HepG2 (cell line): ENCODE results near the gene SIGMAR1. TPM values are rescaled to one million over a fixed set of nuclear protein-coding genes. Genes with fewer than 3 reads are reported as not detected.

Experiments used
- ARNT2 ChIP-seq: sonication (generic); formaldehyde crosslinking; IDR thresholded peaks from 2 replicates; pipeline ENCODE4 v1.8.0; 2022; ENCODE audit warnings: mild to moderate bottlenecking, low read depth, missing genetic modification reagents, moderate library complexity
- ATRX ChIP-seq: sonication (generic); formaldehyde crosslinking; IDR thresholded peaks from 2 replicates; pipeline ENCODE4 v1.4.0; 2020; ENCODE audit warnings: missing genetic modification reagents, borderline replicate concordance
- CAMTA2 ChIP-seq: sonication (generic); formaldehyde crosslinking; IDR thresholded peaks from 2 replicates; pipeline ENCODE4 v1.4.0; 2020; ENCODE audit warnings: mild to moderate bottlenecking, missing genetic modification reagents, borderline replicate concordance
- CHD4 ChIP-seq: fragments of 200-600 bp; sonication (generic); IDR thresholded peaks from 2 replicates; pipeline ENCODE4 v1.7.0; 2017; ENCODE audit warnings: mild to moderate bottlenecking, low read length, borderline replicate concordance
- ELF4 ChIP-seq: sonication (generic); formaldehyde crosslinking; IDR thresholded peaks from 2 replicates; pipeline ENCODE4 v1.5.0; 2020; ENCODE audit warnings: missing genetic modification reagents, mild to moderate bottlenecking, moderate library complexity, borderline replicate concordance
- FIP1L1 ChIP-seq: fragments of 200-400 bp; formaldehyde crosslinking; IDR thresholded peaks from 2 replicates; pipeline ENCODE4 v1.6.1; 2018; ENCODE audit warnings: low read depth, mild to moderate bottlenecking, low read length, moderate library complexity, borderline replicate concordance; ENCODE audit not compliant: insufficient read depth
- GFI1 ChIP-seq: sonication (generic); formaldehyde crosslinking; IDR thresholded peaks from 2 replicates; pipeline ENCODE4 v1.5.0; 2020; ENCODE audit warnings: missing genetic modification reagents, mild to moderate bottlenecking, borderline replicate concordance
- KMT2A ChIP-seq: sonication (generic); formaldehyde crosslinking; IDR thresholded peaks from 2 replicates; pipeline ENCODE4 v1.4.0; 2020; ENCODE audit warnings: missing genetic modification reagents
- MAFK ChIP-seq, 2 experiments: IDR thresholded peaks in 1 of 2; conservative IDR thresholded peaks in 1 of 2; 2 replicates each; pipeline ENCODE4 v1.6.1; 2011; ENCODE audit warnings: improper control_type of control experiment in 2 of 2, low read length in 2 of 2
- NFYC ChIP-seq: IDR thresholded peaks from 2 replicates; pipeline ENCODE4 v1.6.1; 2016; ENCODE audit warnings: missing genetic modification reagents, missing compliant biosample characterization
- NR2F6 ChIP-seq, 2 experiments: IDR thresholded peaks; 2 replicates each; pipeline ENCODE4 v1.6.1; 2016; ENCODE audit warnings: antibody characterized with exemption in 1 of 2, mild to moderate bottlenecking in 1 of 2
- YEATS2 ChIP-seq: sonication (generic); formaldehyde crosslinking; IDR thresholded peaks from 2 replicates; pipeline ENCODE4 v1.4.0; 2020; ENCODE audit warnings: missing genetic modification reagents, borderline replicate concordance
- ZNF205 ChIP-seq: IDR thresholded peaks from 2 replicates; pipeline ENCODE4 v1.6.1; 2018; ENCODE audit warnings: missing biosample characterization, missing genetic modification reagents
- ZNF615 ChIP-seq: sonication (generic); formaldehyde crosslinking; IDR thresholded peaks from 2 replicates; pipeline ENCODE4 v1.5.0; 2020; ENCODE audit warnings: mild to moderate bottlenecking, missing genetic modification reagents, borderline replicate concordance
- ZSCAN20 ChIP-seq: sonication (generic); formaldehyde crosslinking; IDR thresholded peaks from 2 replicates; pipeline ENCODE4 v1.4.0; 2020; ENCODE audit warnings: missing genetic modification reagents, mild to moderate bottlenecking, borderline replicate concordance
- polyA plus RNA-seq, 8 experiments: library from polyadenylated mRNA; depleted of rRNA in 3 of 8; stranded (reverse) in 7 of 8; unstranded in 1 of 8; fragments of >200 nt; fragmentation: Illumina TruSeq in 4 of 8; extraction: Trizol in 4 of 8; gene quantifications; 2 replicates each; pipeline versions ENCODE4 v1.2.1 to v1.2.3, GENCODE V29; 2011 to 2016; ENCODE audit warnings: low read depth in 4 of 8, missing spikeins in 1 of 8, mixed read lengths in 1 of 8; ENCODE audit not compliant: insufficient read depth in 1 of 8
- total RNA-seq, 5 experiments: library from RNA; depleted of rRNA; stranded (reverse); fragments of >200 nt; fragmentation: Illumina TruSeq; extraction: Trizol; gene quantifications; 2 replicates each; pipeline ENCODE4 v1.2.3, GENCODE V29; 2016; ENCODE audit warnings: low read depth in 1 of 5
- TF ChIP-seq, protein P1 (sequence below): sonication (generic); formaldehyde crosslinking; IDR thresholded peaks from 2 replicates; pipeline ENCODE4 v1.4.0; 2020; ENCODE audit warnings: missing genetic modification reagents
- TF ChIP-seq, protein P2 (sequence below): sonication (generic); formaldehyde crosslinking; IDR thresholded peaks from 2 replicates; pipeline ENCODE4 v1.5.0; 2020; ENCODE audit warnings: missing genetic modification reagents
- TF ChIP-seq, protein P3 (sequence below): sonication (generic); formaldehyde crosslinking; IDR thresholded peaks from 2 replicates; pipeline ENCODE4 v1.8.1; 2023; ENCODE audit warnings: mild to moderate bottlenecking, missing genetic modification reagents
- TF ChIP-seq, protein P4 (sequence below): IDR thresholded peaks from 2 replicates; pipeline ENCODE4 v1.6.1; 2016
- TF ChIP-seq, protein P5 (sequence below): sonication (generic); formaldehyde crosslinking; IDR thresholded peaks from 2 replicates; pipeline ENCODE4 v1.5.0; 2020; ENCODE audit warnings: missing genetic modification reagents, mild to moderate bottlenecking, borderline replicate concordance
- TF ChIP-seq, protein P6 (sequence below): sonication (generic); formaldehyde crosslinking; IDR thresholded peaks from 2 replicates; pipeline ENCODE4 v1.4.0; 2020; ENCODE audit warnings: mild to moderate bottlenecking, missing genetic modification reagents

The SIGMAR1 gene
- total and polyA plus RNA-seq, 2 of the 13 experiments (the other 11 are each of a cell fraction or from before 2014, with no cell fraction given), result 38.9 to 60.8 TPM

DNA sequence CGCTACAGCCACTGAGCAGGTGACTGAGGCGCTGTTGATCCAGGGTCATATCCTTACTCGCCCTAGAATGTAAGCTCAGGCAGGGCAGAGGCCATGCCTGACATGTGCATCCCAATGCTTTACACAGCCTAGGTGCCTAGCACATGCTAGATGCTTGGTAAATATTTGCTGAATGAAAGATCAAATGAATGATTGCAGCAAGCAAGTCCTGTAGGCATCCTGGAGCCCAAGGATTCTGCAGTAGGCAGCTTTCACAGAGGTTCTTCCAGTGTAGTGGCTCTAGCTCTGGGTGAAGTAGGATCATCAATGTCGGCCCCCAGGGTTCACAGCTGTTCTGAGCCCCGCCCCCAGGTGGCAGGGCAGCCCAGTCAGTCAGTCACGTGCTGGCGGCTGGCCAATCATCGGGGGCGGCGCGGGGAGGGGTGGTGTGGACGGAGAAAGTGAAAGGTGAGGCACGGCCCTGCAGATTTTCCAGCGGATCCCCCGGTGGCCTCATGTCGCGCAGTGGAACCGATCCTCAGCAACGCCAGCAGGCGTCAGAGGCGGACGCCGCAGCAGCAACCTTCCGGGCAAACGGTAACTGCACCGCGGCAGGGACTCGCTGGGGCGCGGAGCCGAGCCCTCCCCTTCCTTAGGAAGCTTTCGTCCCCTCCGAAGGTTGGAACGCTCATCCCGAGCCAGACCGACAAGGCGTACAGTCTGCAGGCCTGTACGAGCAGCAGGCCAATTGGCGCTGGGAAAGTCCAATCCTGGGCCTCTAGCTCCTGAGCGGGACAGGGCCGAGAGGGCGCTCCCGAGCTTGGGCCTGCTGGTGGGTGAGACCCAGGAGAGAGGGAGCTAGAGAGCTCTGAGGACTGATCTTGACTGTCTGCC, 8.9 kb upstream of the SIGMAR1 start, which contains the start of gene GALT (continued):
- TF ChIP-seq, protein P1, sequence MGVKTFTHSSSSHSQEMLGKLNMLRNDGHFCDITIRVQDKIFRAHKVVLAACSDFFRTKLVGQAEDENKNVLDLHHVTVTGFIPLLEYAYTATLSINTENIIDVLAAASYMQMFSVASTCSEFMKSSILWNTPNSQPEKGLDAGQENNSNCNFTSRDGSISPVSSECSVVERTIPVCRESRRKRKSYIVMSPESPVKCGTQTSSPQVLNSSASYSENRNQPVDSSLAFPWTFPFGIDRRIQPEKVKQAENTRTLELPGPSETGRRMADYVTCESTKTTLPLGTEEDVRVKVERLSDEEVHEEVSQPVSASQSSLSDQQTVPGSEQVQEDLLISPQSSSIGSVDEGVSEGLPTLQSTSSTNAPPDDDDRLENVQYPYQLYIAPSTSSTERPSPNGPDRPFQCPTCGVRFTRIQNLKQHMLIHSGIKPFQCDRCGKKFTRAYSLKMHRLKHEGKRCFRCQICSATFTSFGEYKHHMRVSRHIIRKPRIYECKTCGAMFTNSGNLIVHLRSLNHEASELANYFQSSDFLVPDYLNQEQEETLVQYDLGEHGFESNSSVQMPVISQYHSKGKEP, result no peak
- TF ChIP-seq ZNF615 (no peak), NFYC (CRISPR knock-in tag) (peak; percentile 95), CHD4 (no peak), ARNT2 (CRISPR knock-in tag) (peak; percentile 79), ZNF205 (peak; percentile 67; the same call in 1 of the 2 replicates), FIP1L1 (no peak), KMT2A (CRISPR knock-in tag) (peak; percentile 53; the same call in 1 of the 2 replicates), YEATS2 (CRISPR knock-in tag) (peak; percentile 74), MAFK (conservative IDR thresholded peaks at IDR 0.05 in 1 of 2, IDR thresholded peaks at IDR 0.05 in 1 of 2; ENCODE audit: low read length in 2 of 2) (no peak), ELF4 (no peak), ATRX (CRISPR knock-in tag) (no peak), CAMTA2 (0 out of 2 replicates have a peak, but pooled peaks have one; percentile 21), NR2F6 (IDR thresholded peaks at IDR 0.05) (peak; percentile 40; the same call in 1 of the 2 replicates), NR2F6 (CRISPR knock-in tag; IDR thresholded peaks at IDR 0.05) (peak; percentile 51), ZSCAN20 (no peak), GFI1 (CRISPR knock-in tag) (peak; percentile 71; the same call in 1 of the 2 replicates)
- TF ChIP-seq, protein P2, sequence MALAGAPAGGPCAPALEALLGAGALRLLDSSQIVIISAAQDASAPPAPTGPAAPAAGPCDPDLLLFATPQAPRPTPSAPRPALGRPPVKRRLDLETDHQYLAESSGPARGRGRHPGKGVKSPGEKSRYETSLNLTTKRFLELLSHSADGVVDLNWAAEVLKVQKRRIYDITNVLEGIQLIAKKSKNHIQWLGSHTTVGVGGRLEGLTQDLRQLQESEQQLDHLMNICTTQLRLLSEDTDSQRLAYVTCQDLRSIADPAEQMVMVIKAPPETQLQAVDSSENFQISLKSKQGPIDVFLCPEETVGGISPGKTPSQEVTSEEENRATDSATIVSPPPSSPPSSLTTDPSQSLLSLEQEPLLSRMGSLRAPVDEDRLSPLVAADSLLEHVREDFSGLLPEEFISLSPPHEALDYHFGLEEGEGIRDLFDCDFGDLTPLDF (CRISPR knock-in tag), result no peak
- TF ChIP-seq, protein P3, sequence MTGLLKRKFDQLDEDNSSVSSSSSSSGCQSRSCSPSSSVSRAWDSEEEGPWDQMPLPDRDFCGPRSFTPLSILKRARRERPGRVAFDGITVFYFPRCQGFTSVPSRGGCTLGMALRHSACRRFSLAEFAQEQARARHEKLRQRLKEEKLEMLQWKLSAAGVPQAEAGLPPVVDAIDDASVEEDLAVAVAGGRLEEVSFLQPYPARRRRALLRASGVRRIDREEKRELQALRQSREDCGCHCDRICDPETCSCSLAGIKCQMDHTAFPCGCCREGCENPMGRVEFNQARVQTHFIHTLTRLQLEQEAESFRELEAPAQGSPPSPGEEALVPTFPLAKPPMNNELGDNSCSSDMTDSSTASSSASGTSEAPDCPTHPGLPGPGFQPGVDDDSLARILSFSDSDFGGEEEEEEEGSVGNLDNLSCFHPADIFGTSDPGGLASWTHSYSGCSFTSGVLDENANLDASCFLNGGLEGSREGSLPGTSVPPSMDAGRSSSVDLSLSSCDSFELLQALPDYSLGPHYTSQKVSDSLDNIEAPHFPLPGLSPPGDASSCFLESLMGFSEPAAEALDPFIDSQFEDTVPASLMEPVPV, result no peak
- TF ChIP-seq, protein P4, sequence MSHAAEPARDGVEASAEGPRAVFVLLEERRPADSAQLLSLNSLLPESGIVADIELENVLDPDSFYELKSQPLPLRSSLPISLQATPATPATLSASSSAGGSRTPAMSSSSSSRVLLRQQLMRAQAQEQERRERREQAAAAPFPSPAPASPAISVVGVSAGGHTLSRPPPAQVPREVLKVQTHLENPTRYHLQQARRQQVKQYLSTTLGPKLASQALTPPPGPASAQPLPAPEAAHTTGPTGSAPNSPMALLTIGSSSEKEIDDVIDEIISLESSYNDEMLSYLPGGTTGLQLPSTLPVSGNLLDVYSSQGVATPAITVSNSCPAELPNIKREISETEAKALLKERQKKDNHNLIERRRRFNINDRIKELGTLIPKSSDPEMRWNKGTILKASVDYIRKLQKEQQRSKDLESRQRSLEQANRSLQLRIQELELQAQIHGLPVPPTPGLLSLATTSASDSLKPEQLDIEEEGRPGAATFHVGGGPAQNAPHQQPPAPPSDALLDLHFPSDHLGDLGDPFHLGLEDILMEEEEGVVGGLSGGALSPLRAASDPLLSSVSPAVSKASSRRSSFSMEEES (CRISPR knock-in tag), result peak; percentile 80
- TF ChIP-seq, protein P5, sequence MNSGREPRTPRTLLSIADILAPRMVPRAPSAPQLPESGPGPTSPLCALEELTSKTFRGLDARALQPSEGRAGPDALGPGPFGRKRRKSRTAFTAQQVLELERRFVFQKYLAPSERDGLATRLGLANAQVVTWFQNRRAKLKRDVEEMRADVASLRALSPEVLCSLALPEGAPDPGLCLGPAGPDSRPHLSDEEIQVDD (CRISPR knock-in tag), result no peak
- TF ChIP-seq, protein P6, sequence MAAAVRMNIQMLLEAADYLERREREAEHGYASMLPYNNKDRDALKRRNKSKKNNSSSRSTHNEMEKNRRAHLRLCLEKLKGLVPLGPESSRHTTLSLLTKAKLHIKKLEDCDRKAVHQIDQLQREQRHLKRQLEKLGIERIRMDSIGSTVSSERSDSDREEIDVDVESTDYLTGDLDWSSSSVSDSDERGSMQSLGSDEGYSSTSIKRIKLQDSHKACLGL (CRISPR knock-in tag), result no peak
